ENCODE measurements around the gene MTHFSD. TPM values are rescaled to one million over a fixed set of nuclear protein-coding genes. Genes with fewer than 3 reads are reported as not detected.

The MTHFSD gene
- total and polyA plus RNA-seq, 2 of the 8 experiments (the other 6 are each of a cell fraction or from before 2014, with no cell fraction given) = 7.1 to 9.8 TPM

GRCh38 chr16:86521236-86522197, 33.5 kb downstream of the MTHFSD start:
- DNase-seq (ENCODE audit: low read depth in 1 of 2, low spot score in 2 of 2) = no peak
- CTCF ChIA-PET (ENCODE audit: partially characterized antibody) = interaction anchor here (0.7 to 6.0 kb wide), 15 partner anchors 9 to 502 kb away, joined by 3 to 84 read pairs (median 5); no protein-coding TSS in a partner anchor
- Histone ChIP-seq H3K27me3 (replicated peaks in 1 of 4; ENCODE audit: control insufficient read depth in 3 of 4, extremely low read depth in 1 of 4, insufficient read depth in 3 of 4, low read length in 3 of 4) (peaks cover 24 to 38% (median 30%) of the 10 kb centered on the region in 4 experiments), H3K4me1 (replicated peaks in 1 of 4; ENCODE audit: control insufficient read depth in 3 of 4, insufficient read depth in 4 of 4, low read length in 3 of 4) (peaks cover 0 to 4% (median under 1%) of the 10 kb centered on the region in 4 experiments; a peak in 4 of 7 replicates), H3K79me2 (ENCODE audit: control insufficient read depth in 1 of 2, insufficient read depth in 2 of 2, low read length in 2 of 2) (no peaks in the 10 kb centered on the region), H3K4me3 (ENCODE audit: extremely low read depth in 1 of 4, insufficient read depth in 2 of 4, low read depth in 3 of 4, low read length in 4 of 4) (no peak overlapping the region), H2AFZ (ENCODE audit: low read length) (no peak overlapping the region), H3K36me3 (ENCODE audit: control insufficient read depth in 2 of 4, insufficient read depth in 4 of 4, low read length in 3 of 4) (no peaks in the 10 kb centered on the region), H3K56ac (replicated peaks; ENCODE audit: insufficient read length, low read depth, low read length) (no peak overlapping the region), H3K4ac (replicated peaks; ENCODE audit: insufficient read length, low read depth, low read length) (no peak overlapping the region), H2BK5ac (ENCODE audit: low read depth, low read length) (no peak overlapping the region), H3K9me3 (ENCODE audit: insufficient read depth in 2 of 2, low read depth in 1 of 2, low read length in 1 of 2) (no peaks in the 10 kb centered on the region; a peak in 1 of 4 replicates), H3K18ac (ENCODE audit: extremely low read depth, low read length) (no peak overlapping the region), H4K5ac (ENCODE audit: insufficient read length, low read depth, low read length) (no peak overlapping the region), H4K20me1 (replicated peaks in 1 of 2; ENCODE audit: control insufficient read depth in 1 of 2, insufficient read depth in 2 of 2, low read length in 2 of 2) (peaks cover 4 to 5% of the 10 kb centered on the region in 2 experiments), H2BK120ac (replicated peaks; ENCODE audit: low read depth, low read length) (no peak overlapping the region), H4K91ac (replicated peaks; ENCODE audit: insufficient read length, low read length) (no peak overlapping the region), H2AK5ac (ENCODE audit: low read depth, low read length) (no peak overlapping the region), H3K23ac (ENCODE audit: insufficient read length) (no peak overlapping the region), H2BK15ac (ENCODE audit: low read length) (no peak overlapping the region), H3K79me1 (ENCODE audit: low read depth, low read length) (no peaks in the 10 kb centered on the region), H3K4me2 (ENCODE audit: insufficient read depth in 1 of 2, low read depth in 2 of 2, low read length in 2 of 2) (no peak overlapping the region), H3K27ac (ENCODE audit: low read depth, low read length) (no peak overlapping the region), H4K8ac (ENCODE audit: extremely low read depth, insufficient read depth, low read length) (no peak overlapping the region), H3K9ac (replicated peaks in 1 of 4; ENCODE audit: extremely low read depth in 1 of 4, low read depth in 3 of 4, low read length in 3 of 4) (no peak overlapping the region), H2BK12ac (ENCODE audit: low read depth, low read length) (no peak overlapping the region), H3K23me2 (ENCODE audit: low read depth, low read length) (no peaks in the 10 kb centered on the region), H2BK20ac (ENCODE audit: low read length) (no peak overlapping the region), H3K14ac (ENCODE audit: insufficient read length) (no peak overlapping the region)
- no peak for FAIRE-seq
- no peak for TF ChIP-seq CREB1 (IDR thresholded peaks at IDR 0.05)
- 0 out of 2 replicates have a peak, but pooled peaks have one; percentile 0 for TF ChIP-seq E2F6 (IDR thresholded peaks at IDR 0.05)
- no peak for TF ChIP-seq SIN3A (conservative IDR thresholded peaks at IDR 0.05 in 1 of 2, IDR thresholded peaks at IDR 0.05 in 1 of 2; ENCODE audit: low read depth in 1 of 2, low read length in 2 of 2)
- peak; percentile 45; the same call in 1 of the 2 replicates for TF ChIP-seq GABPA (IDR thresholded peaks at IDR 0.05; ENCODE audit: borderline replicate concordance, insufficient read depth, low read length)
- peak in 2 of 3 experiments; percentile 10 to 16; a peak in 2 of 4 replicates for TF ChIP-seq CTCF (IDR thresholded peaks at IDR 0.05; ENCODE audit: control extremely low read depth in 1 of 3, insufficient read depth in 1 of 3, low read depth in 1 of 3, low read length in 3 of 3)
- WGBS, 2 experiments (ENCODE audit: extremely low coverage in 1 of 2, insufficient coverage in 1 of 2, insufficient read length in 1 of 2, insufficient replicate concordance in 2 of 2, low coverage in 1 of 2, low lambda C conversion rate in 2 of 2, missing lambda C conversion rate in 1 of 2) = 85% methylated on average over 29 of the region's 35 CpGs; no CpG with 5 or more reads in 1 of the 2 experiments
- POLR2A ChIA-PET (ENCODE audit: partially characterized antibody) = interaction anchor here (0.6 kb wide), 1 partner anchor 204 kb away, joined by 3 read pairs; no protein-coding TSS in a partner anchor

Data from H1 (cell line).